H1 (cell line): ENCODE results near the gene TMEM163. TPM values are rescaled to one million over a fixed set of nuclear protein-coding genes. Genes with fewer than 3 reads are reported as not detected.

Experiments
- CTCF ChIA-PET: fragments of 300-600 bp; sonication (Branson Sonifier 250); formaldehyde crosslinking; loops from one replicate; lab custom pipeline; 2021; ENCODE audit not compliant: partially characterized antibody; lab: Charles Lee
- POLR2A ChIA-PET: fragments of 300-600 bp; sonication (Branson Sonifier 250); formaldehyde crosslinking; loops from one replicate; lab custom pipeline; 2021; ENCODE audit warnings: inconsistent platforms; ENCODE audit not compliant: partially characterized antibody; lab: Charles Lee
- DNase-seq, 2 experiments: peaks; one replicate each; pipeline versions ENCODE4 v3.0.0 to v3.0.0-alpha.2; 2010 to 2022; ENCODE audit warnings: low spot score in 2 of 2, low read depth in 1 of 2, mixed read lengths in 1 of 2
- FAIRE-seq: peaks from 2 replicates; lab custom pipeline; 2011; peaks lifted over from hg19 to GRCh38; lab: Jason Lieb, UNC
- H2AFZ ChIP-seq: 2 replicates; pipeline ENCODE4 v1.8.1; 2012; ENCODE audit warnings: low read length, inconsistent platforms
- H2AK5ac ChIP-seq: 2 replicates; pipeline ENCODE4 v1.6.1; 2013; ENCODE audit warnings: low read depth, low read length
- H2BK120ac ChIP-seq: replicated peaks from 2 replicates; pipeline ENCODE3; 2013; ENCODE audit warnings: low read depth, low read length, inconsistent platforms
- H2BK12ac ChIP-seq: 2 replicates; pipeline ENCODE4 v1.6.1; 2013; ENCODE audit warnings: low read depth, low read length
- H2BK15ac ChIP-seq: 2 replicates; pipeline ENCODE4 v1.6.1; 2013; ENCODE audit warnings: low read length
- H2BK20ac ChIP-seq: 2 replicates; pipeline ENCODE4 v1.6.1; 2013; ENCODE audit warnings: low read length
- H2BK5ac ChIP-seq: 2 replicates; pipeline ENCODE4 v1.6.1; 2013; ENCODE audit warnings: low read depth, low read length
- H3K14ac ChIP-seq: 2 replicates; pipeline ENCODE4 v1.6.1; 2013; ENCODE audit warnings: inconsistent platforms; ENCODE audit not compliant: insufficient read length
- H3K18ac ChIP-seq: 2 replicates; pipeline ENCODE4 v1.6.1; 2013; ENCODE audit warnings: low read length; ENCODE audit errors: extremely low read depth
- H3K23ac ChIP-seq: 2 replicates; pipeline ENCODE4 v1.6.1; 2013; ENCODE audit warnings: inconsistent platforms; ENCODE audit not compliant: insufficient read length
- H3K23me2 ChIP-seq: 2 replicates; pipeline ENCODE4 v1.6.1; 2013; ENCODE audit warnings: low read depth, low read length
- H3K27ac ChIP-seq: 2 replicates; pipeline ENCODE4 v1.6.1; 2011; ENCODE audit warnings: low read depth, low read length, inconsistent platforms
- H3K27me3 ChIP-seq, 4 experiments: replicated peaks in 1 of 4; 1 replicate in 1 of 4; 2 replicates in 3 of 4; pipeline versions ENCODE4 v1.6.1 to v1.8.1; 2011 to 2013; ENCODE audit warnings: low read length in 3 of 4, mild to moderate bottlenecking in 3 of 4, inconsistent platforms in 2 of 4, mixed read lengths in 2 of 4, moderate library complexity in 1 of 4; ENCODE audit not compliant: control insufficient read depth in 3 of 4, insufficient read depth in 3 of 4; ENCODE audit errors: extremely low read depth in 1 of 4
- H3K36me3 ChIP-seq, 4 experiments: 2 replicates each; pipeline versions ENCODE4 v1.6.1 to v1.8.1; 2011 to 2013; ENCODE audit warnings: mild to moderate bottlenecking in 4 of 4, low read length in 3 of 4, moderate library complexity in 2 of 4, control low read depth in 1 of 4, inconsistent platforms in 1 of 4; ENCODE audit not compliant: insufficient read depth in 4 of 4, control insufficient read depth in 2 of 4
- H3K4ac ChIP-seq: replicated peaks from 2 replicates; pipeline ENCODE3; 2013; ENCODE audit warnings: low read length, low read depth, mixed read lengths, inconsistent platforms; ENCODE audit not compliant: insufficient read length
- H3K4me1 ChIP-seq, 4 experiments: replicated peaks in 1 of 4; 1 replicate in 1 of 4; 2 replicates in 3 of 4; pipeline versions ENCODE4 v1.6.1 to v1.8.1; 2011 to 2013; ENCODE audit warnings: low read length in 3 of 4, inconsistent platforms in 2 of 4, mixed read lengths in 1 of 4; ENCODE audit not compliant: insufficient read depth in 4 of 4, control insufficient read depth in 3 of 4
- H3K4me2 ChIP-seq, 2 experiments: 2 replicates each; pipeline versions ENCODE4 v1.6.1 to v1.8.1; 2011 to 2013; ENCODE audit warnings: low read depth in 2 of 2, low read length in 2 of 2, control low read depth in 1 of 2, inconsistent platforms in 1 of 2, mild to moderate bottlenecking in 1 of 2; ENCODE audit not compliant: insufficient read depth in 1 of 2
- H3K4me3 ChIP-seq, 4 experiments: fragments of 200-600, 300-600 bp in 1 of 4; sonication (generic), shearing (Covaris generic), sonication (Bioruptor Twin) in 1 of 4; 2 replicates each; pipeline versions ENCODE4 v1.5.1 to v1.8.1; 2011 to 2016; ENCODE audit warnings: low read length in 4 of 4, low read depth in 3 of 4, control low read depth in 2 of 4, inconsistent platforms in 2 of 4, mild to moderate bottlenecking in 2 of 4, mixed read lengths in 1 of 4, moderate library complexity in 1 of 4; ENCODE audit not compliant: insufficient read depth in 2 of 4; ENCODE audit errors: extremely low read depth in 1 of 4
- H3K56ac ChIP-seq: replicated peaks from 2 replicates; pipeline ENCODE3; 2013; ENCODE audit warnings: low read depth, mild to moderate bottlenecking, mixed read lengths, low read length, inconsistent platforms; ENCODE audit not compliant: insufficient read length
- H3K79me1 ChIP-seq: 2 replicates; pipeline ENCODE4 v1.6.1; 2013; ENCODE audit warnings: low read depth, low read length, control low read depth
- H3K79me2 ChIP-seq, 2 experiments: 2 replicates each; pipeline versions ENCODE4 v1.6.1 to v1.8.1; 2012 to 2013; ENCODE audit warnings: low read length in 2 of 2, mild to moderate bottlenecking in 2 of 2, inconsistent platforms in 1 of 2; ENCODE audit not compliant: insufficient read depth in 2 of 2, control insufficient read depth in 1 of 2
- H3K9ac ChIP-seq, 4 experiments: replicated peaks in 1 of 4; 1 replicate in 1 of 4; 2 replicates in 3 of 4; pipeline versions ENCODE4 v1.6.1 to v1.8.1; 2011 to 2013; ENCODE audit warnings: low read depth in 3 of 4, low read length in 3 of 4, control low read depth in 2 of 4, mild to moderate bottlenecking in 2 of 4, moderate library complexity in 2 of 4, inconsistent platforms in 1 of 4; ENCODE audit errors: extremely low read depth in 1 of 4
- H3K9me3 ChIP-seq, 2 experiments: 2 replicates each; pipeline versions ENCODE4 v1.6.1 to v1.8.1; 2012 to 2013; ENCODE audit warnings: mild to moderate bottlenecking in 2 of 2, moderate library complexity in 2 of 2, control low read depth in 1 of 2, inconsistent platforms in 1 of 2, low read depth in 1 of 2, low read length in 1 of 2, mixed read lengths in 1 of 2; ENCODE audit not compliant: insufficient read depth in 2 of 2
- H4K20me1 ChIP-seq, 2 experiments: replicated peaks in 1 of 2; 2 replicates each; pipeline versions ENCODE3 to v1.8.1; 2011 to 2013; ENCODE audit warnings: inconsistent platforms in 2 of 2, low read length in 2 of 2, mild to moderate bottlenecking in 1 of 2; ENCODE audit not compliant: insufficient read depth in 2 of 2, control insufficient read depth in 1 of 2
- H4K5ac ChIP-seq: 2 replicates; pipeline ENCODE4 v1.6.1; 2013; ENCODE audit warnings: low read length, low read depth, mixed read lengths, inconsistent platforms; ENCODE audit not compliant: insufficient read length
- H4K8ac ChIP-seq: 2 replicates; pipeline ENCODE4 v1.8.0; 2013; ENCODE audit warnings: mild to moderate bottlenecking, moderate library complexity, low read length, inconsistent platforms; ENCODE audit not compliant: insufficient read depth; ENCODE audit errors: extremely low read depth
- H4K91ac ChIP-seq: replicated peaks from 2 replicates; pipeline ENCODE3; 2013; ENCODE audit warnings: low read length, mixed read lengths, inconsistent platforms; ENCODE audit not compliant: insufficient read length
- CBX5 ChIP-seq: fragments of 300-800, 300-1000 bp; sonication (generic); IDR thresholded peaks from 2 replicates; pipeline ENCODE4 v1.7.1; 2016; ENCODE audit warnings: antibody characterized with exemption, low read length, low read depth
- USF2 ChIP-seq: IDR thresholded peaks from 2 replicates; pipeline ENCODE4 v1.6.1; 2011; ENCODE audit warnings: low read length, improper control_type of control experiment
- WGBS, 2 experiments: shearing (Covaris generic) in 1 of 2; methylation state at CpG; one replicate each; pipeline versions ENCODE4 v1.1.6 to v1.1.7; 2013 to 2015; ENCODE audit warnings: low lambda C conversion rate in 2 of 2, mixed read lengths in 2 of 2, inconsistent platforms in 1 of 2, low coverage in 1 of 2, missing lambda C conversion rate in 1 of 2; ENCODE audit not compliant: insufficient replicate concordance in 2 of 2, insufficient coverage in 1 of 2, insufficient read length in 1 of 2; ENCODE audit errors: extremely low coverage in 1 of 2, missing lambda C conversion rate in 1 of 2; 5-methylcytosine and 5-hydroxymethylcytosine counted together
- polyA plus RNA-seq, 7 experiments: library from polyadenylated mRNA; depleted of rRNA in 3 of 7; stranded (reverse) in 5 of 7; unstranded in 2 of 7; fragments of >200 nt in 5 of 7; fragments of 200-250 nt in 2 of 7; gene quantifications; 1 replicate in 5 of 7; 2 replicates in 1 of 7; 4 replicates in 1 of 7; pipeline versions ENCODE4 v1.2.1 to v1.2.3, GENCODE V29; 2011 to 2013; ENCODE audit warnings: missing spikeins in 2 of 7, mixed read lengths in 2 of 7
- total RNA-seq: library from RNA; stranded (reverse); fragmentation: NEBNext Ultra II Directional; extraction: Animal tissue kit (Norgen Biotek cat#: 25700); gene quantifications from 2 replicates; pipeline ENCODE4 v1.2.1, GENCODE V29; 2021

TMEM163 gene
- total and polyA plus RNA-seq, 2 of the 8 experiments (the other 6 are each of a cell fraction or from before 2014, with no cell fraction given), result 2.8 to 3.2 TPM

DNA sequence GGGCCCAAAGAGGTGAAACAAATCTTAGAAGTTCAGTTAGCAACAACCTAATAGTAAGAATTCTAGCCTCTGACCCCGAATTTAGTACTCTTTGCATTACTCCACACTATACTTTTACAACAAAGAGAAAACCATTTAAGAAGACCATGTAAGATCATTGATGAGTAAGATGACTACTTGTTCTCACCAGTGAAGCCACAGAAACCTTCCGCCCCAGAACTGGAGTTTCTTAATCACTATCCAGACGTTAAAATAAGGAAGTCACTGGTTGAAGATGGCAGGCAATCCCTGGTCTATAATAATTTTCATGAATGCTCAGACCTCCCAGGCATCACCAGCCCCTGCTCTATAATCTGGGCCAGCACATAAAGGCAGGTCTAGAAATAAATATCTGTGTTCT is 95.0 kb downstream of the TMEM163 start:
- FAIRE-seq (no peak), DNase-seq (no peak)
- H3K14ac ChIP-seq, result no peak overlapping the region
- no peaks in the 10 kb centered on the region; a peak in 1 of 7 replicates for H3K27me3 ChIP-seq
- H3K79me2 ChIP-seq, result no peaks in the 10 kb centered on the region
- H2AK5ac ChIP-seq, result no peak overlapping the region
- no peak overlapping the region for H2BK5ac ChIP-seq
- TF ChIP-seq USF2, result no peak
- TF ChIP-seq CBX5, result no peak
- POLR2A ChIA-PET, result no interaction called here
- H3K4me1 ChIP-seq, result no peaks in the 10 kb centered on the region
- H4K91ac ChIP-seq, result no peak overlapping the region
- no peak overlapping the region for H3K56ac ChIP-seq
- no peaks in the 10 kb centered on the region for H3K79me1 ChIP-seq
- H3K9ac ChIP-seq, result no peak overlapping the region
- CTCF ChIA-PET, result no interaction called here
- H2BK12ac ChIP-seq, result no peak overlapping the region
- peaks cover 5 to 6% of the 10 kb centered on the region in 2 experiments; a peak in 2 of 4 replicates for H3K9me3 ChIP-seq
- H3K4me2 ChIP-seq, result no peak overlapping the region
- H3K23me2 ChIP-seq, result no peaks in the 10 kb centered on the region
- no peak overlapping the region for H4K8ac ChIP-seq
- no peak overlapping the region for H2BK15ac ChIP-seq
- no peaks in the 10 kb centered on the region for H4K20me1 ChIP-seq
- H3K27ac ChIP-seq, result no peak overlapping the region
- H3K18ac ChIP-seq, result no peak overlapping the region
- 87% methylated on average over 3 of the region's 3 CpGs; no CpG with 5 or more reads in 1 of the 2 experiments for WGBS, 2 experiments
- H2AFZ ChIP-seq, result no peak overlapping the region
- no peak overlapping the region for H2BK20ac ChIP-seq
- H3K4ac ChIP-seq, result no peak overlapping the region
- no peak overlapping the region for H3K23ac ChIP-seq
- no peak overlapping the region for H4K5ac ChIP-seq
- H3K4me3 ChIP-seq, result no peak overlapping the region
- no peaks in the 10 kb centered on the region for H3K36me3 ChIP-seq
- H2BK120ac ChIP-seq, result no peak overlapping the region
